ENCODE data around the gene VSX2.

VSX2 gene

GRCh38 chr14:74240794-74241651 is 1.8 kb downstream of the VSX2 start:
- Histone ChIP-seq H2AFZ (ENCODE audit: low read depth, low read length) (peak overlapping the region; percentile 85), H3K36me3 (ENCODE audit: insufficient read depth, low read length) (no peaks in the 10 kb centered on the region), H3K9me3 (ENCODE audit: low read length) (no peaks in the 10 kb centered on the region), H3K27me3 (ENCODE audit: insufficient read depth, low read length) (peaks cover 89% of the 10 kb centered on the region), H3K4me1 (ENCODE audit: insufficient read depth, low read length) (peaks cover 13% of the 10 kb centered on the region), H3K4me3 (ENCODE audit: low read length) (no peak overlapping the region)

- Histone ChIP-seq H3K36me3 (ENCODE audit: insufficient read depth, low read length) (no peaks in the 10 kb centered on the region), H3K9me3 (ENCODE audit: low read length) (no peaks in the 10 kb centered on the region), H3K4me1 (ENCODE audit: insufficient read depth, low read length) (peaks cover 13% of the 10 kb centered on the region), H3K4me3 (ENCODE audit: low read length) (no peak overlapping the region), H2AFZ (ENCODE audit: low read depth, low read length) (peak overlapping the region; percentile 85), H3K27me3 (ENCODE audit: insufficient read depth, low read length) (peaks cover 95% of the 10 kb centered on the region)
These were observed 2.4 kb downstream of the VSX2 start for GRCh38 chr14:74241652-74242017.

- Histone ChIP-seq H2AFZ (ENCODE audit: low read depth, low read length) (no peak overlapping the region), H3K4me3 (ENCODE audit: low read length) (no peak overlapping the region), H3K9me3 (ENCODE audit: low read length) (no peaks in the 10 kb centered on the region), H3K36me3 (ENCODE audit: insufficient read depth, low read length) (no peaks in the 10 kb centered on the region), H3K4me1 (ENCODE audit: insufficient read depth, low read length) (peaks cover 13% of the 10 kb centered on the region), H3K27me3 (ENCODE audit: insufficient read depth, low read length) (peaks cover 98% of the 10 kb centered on the region)
These were observed 3.0 kb downstream of the VSX2 start for GRCh38 chr14:74242021-74242779.

- Histone ChIP-seq H3K27me3 (ENCODE audit: insufficient read depth, low read length) (peaks cover 97% of the 10 kb centered on the region), H3K4me3 (ENCODE audit: low read length) (no peak overlapping the region), H3K9me3 (ENCODE audit: low read length) (no peaks in the 10 kb centered on the region), H3K36me3 (ENCODE audit: insufficient read depth, low read length) (no peaks in the 10 kb centered on the region), H2AFZ (ENCODE audit: low read depth, low read length) (no peak overlapping the region), H3K4me1 (ENCODE audit: insufficient read depth, low read length) (peaks cover 13% of the 10 kb centered on the region)
These were observed 3.5 kb downstream of the VSX2 start for GRCh38 chr14:74242780-74243042.

- Histone ChIP-seq H2AFZ (ENCODE audit: low read depth, low read length) (no peak overlapping the region), H3K36me3 (ENCODE audit: insufficient read depth, low read length) (no peaks in the 10 kb centered on the region), H3K4me1 (ENCODE audit: insufficient read depth, low read length) (peaks cover 13% of the 10 kb centered on the region), H3K27me3 (ENCODE audit: insufficient read depth, low read length) (peaks cover 96% of the 10 kb centered on the region), H3K9me3 (ENCODE audit: low read length) (no peaks in the 10 kb centered on the region), H3K4me3 (ENCODE audit: low read length) (no peak overlapping the region)
These were observed 3.8 kb downstream of the VSX2 start for GRCh38 chr14:74243051-74243450.

- H3K36me3 ChIP-seq (ENCODE audit: insufficient read depth, low read length), result no peaks in the 10 kb centered on the region
- H3K9me3 ChIP-seq (ENCODE audit: low read length), result no peaks in the 10 kb centered on the region
- peaks cover 13% of the 10 kb centered on the region for H3K4me1 ChIP-seq (ENCODE audit: insufficient read depth, low read length)
- no peak overlapping the region for H3K4me3 ChIP-seq (ENCODE audit: low read length)
- H3K27me3 ChIP-seq (ENCODE audit: insufficient read depth, low read length), result peaks cover 86% of the 10 kb centered on the region
- H2AFZ ChIP-seq (ENCODE audit: low read depth, low read length), result no peak overlapping the region
These were observed 4.9 kb downstream of the VSX2 start for GRCh38 chr14:74244115-74244514.

- Histone ChIP-seq H3K4me3 (ENCODE audit: low read length) (no peak overlapping the region), H3K9me3 (ENCODE audit: low read length) (no peaks in the 10 kb centered on the region), H3K36me3 (ENCODE audit: insufficient read depth, low read length) (no peaks in the 10 kb centered on the region), H2AFZ (ENCODE audit: low read depth, low read length) (no peak overlapping the region), H3K27me3 (ENCODE audit: insufficient read depth, low read length) (peaks cover 74% of the 10 kb centered on the region), H3K4me1 (ENCODE audit: insufficient read depth, low read length) (peaks cover 7% of the 10 kb centered on the region)
These were observed 6.0 kb downstream of the VSX2 start for GRCh38 chr14:74245292-74245691.

GRCh38 chr14:74246542-74246941 is 7.3 kb downstream of the VSX2 start:
- no peaks in the 10 kb centered on the region for H3K9me3 ChIP-seq (ENCODE audit: low read length)
- no peaks in the 10 kb centered on the region for H3K4me1 ChIP-seq (ENCODE audit: insufficient read depth, low read length)
- no peak overlapping the region for H3K4me3 ChIP-seq (ENCODE audit: low read length)
- H3K36me3 ChIP-seq (ENCODE audit: insufficient read depth, low read length), result no peaks in the 10 kb centered on the region
- H3K27me3 ChIP-seq (ENCODE audit: insufficient read depth, low read length), result peaks cover 61% of the 10 kb centered on the region
- no peak overlapping the region for H2AFZ ChIP-seq (ENCODE audit: low read depth, low read length)

- Histone ChIP-seq H2AFZ (ENCODE audit: low read depth, low read length) (no peak overlapping the region), H3K9me3 (ENCODE audit: low read length) (no peaks in the 10 kb centered on the region), H3K4me3 (ENCODE audit: low read length) (no peak overlapping the region), H3K4me1 (ENCODE audit: insufficient read depth, low read length) (no peaks in the 10 kb centered on the region), H3K36me3 (ENCODE audit: insufficient read depth, low read length) (no peaks in the 10 kb centered on the region), H3K27me3 (ENCODE audit: insufficient read depth, low read length) (peaks cover 52% of the 10 kb centered on the region)
These were observed 8.8 kb downstream of the VSX2 start for GRCh38 chr14:74248017-74248416.

GRCh38 chr14:74249433-74250375 is 10.5 kb downstream of the VSX2 start:
- H3K4me1 ChIP-seq (ENCODE audit: insufficient read depth, low read length), result no peaks in the 10 kb centered on the region

GRCh38 chr14:74255281-74255680 is 16.0 kb downstream of the VSX2 start:
- Histone ChIP-seq H3K4me3 (ENCODE audit: low read length) (no peak overlapping the region), H3K9me3 (ENCODE audit: low read length) (no peaks in the 10 kb centered on the region), H3K36me3 (ENCODE audit: insufficient read depth, low read length) (no peaks in the 10 kb centered on the region), H3K27me3 (ENCODE audit: insufficient read depth, low read length) (peaks cover 41% of the 10 kb centered on the region), H3K4me1 (ENCODE audit: insufficient read depth, low read length) (peaks cover 5% of the 10 kb centered on the region), H2AFZ (ENCODE audit: low read depth, low read length) (no peak overlapping the region)

More at GRCh38 chr14:74249433-74250375, 10.5 kb downstream of the VSX2 start:
- Histone ChIP-seq H3K36me3 (ENCODE audit: insufficient read depth, low read length) (no peaks in the 10 kb centered on the region), H2AFZ (ENCODE audit: low read depth, low read length) (no peak overlapping the region), H3K27me3 (ENCODE audit: insufficient read depth, low read length) (peaks cover 40% of the 10 kb centered on the region), H3K4me3 (ENCODE audit: low read length) (no peak overlapping the region), H3K9me3 (ENCODE audit: low read length) (no peaks in the 10 kb centered on the region)

GRCh38 chr14:74257078-74257940 is 18.1 kb downstream of the VSX2 start:
- no peaks in the 10 kb centered on the region for H3K9me3 ChIP-seq (ENCODE audit: low read length)
- H2AFZ ChIP-seq (ENCODE audit: low read depth, low read length), result peak overlapping the region; percentile 72
- H3K27me3 ChIP-seq (ENCODE audit: insufficient read depth, low read length), result peaks cover 56% of the 10 kb centered on the region
- H3K36me3 ChIP-seq (ENCODE audit: insufficient read depth, low read length), result no peaks in the 10 kb centered on the region
- peaks cover 5% of the 10 kb centered on the region for H3K4me1 ChIP-seq (ENCODE audit: insufficient read depth, low read length)
- H3K4me3 ChIP-seq (ENCODE audit: low read length), result peak overlapping the region; percentile 53
